Suppressor macrophage treated with lipopolysaccharide for 4 hours (primary cell): Measurements from ENCODE around the gene GALNT18.

Experiments used
- DNase-seq: peaks from one replicate; pipeline ENCODE4 v3.0.0-alpha.2; 2020

The GALNT18 gene

DNA sequence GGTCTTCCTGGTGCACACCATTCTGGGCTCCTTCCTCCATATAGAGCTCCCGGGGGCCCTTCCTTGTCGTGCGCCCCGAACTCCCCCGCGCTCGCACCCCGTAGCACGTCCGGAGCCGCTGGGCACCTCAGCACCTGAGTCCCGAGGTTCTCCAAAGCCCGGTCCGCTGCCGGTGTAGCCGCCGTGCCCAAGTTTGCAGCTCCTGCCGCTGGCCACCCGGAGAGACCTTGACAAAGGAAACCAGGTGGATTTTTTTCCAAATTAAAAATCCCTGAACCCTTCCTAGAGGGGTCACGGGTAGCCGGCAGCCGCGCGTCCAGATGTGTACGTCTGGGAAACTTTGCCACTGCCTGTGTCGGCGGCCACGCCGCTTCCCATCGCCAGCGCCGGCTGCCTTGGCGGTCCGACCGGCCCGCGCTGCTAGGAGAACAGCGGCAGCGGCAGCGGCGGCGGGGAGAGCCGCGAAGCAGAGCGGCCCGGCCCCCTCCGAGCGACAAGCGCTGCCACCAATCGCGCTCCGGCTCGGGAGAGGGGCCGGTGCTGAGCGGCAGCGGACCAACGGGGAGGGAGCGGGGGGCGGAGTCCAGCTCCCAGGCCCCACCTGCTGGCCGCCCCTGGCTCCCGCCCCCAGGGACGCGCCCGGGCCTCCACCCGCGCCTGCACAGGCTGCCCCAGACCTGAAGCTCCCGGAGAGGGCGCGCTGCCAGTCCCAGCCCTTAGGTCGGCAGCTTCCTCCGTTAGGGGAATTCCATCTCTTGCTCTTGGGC, at the start of gene GALNT18:
GALNT18 (minus strand) TSS at position 433 of the 767 bp plus-strand sequence.
- peak; percentile 89 for DNase-seq

DNA sequence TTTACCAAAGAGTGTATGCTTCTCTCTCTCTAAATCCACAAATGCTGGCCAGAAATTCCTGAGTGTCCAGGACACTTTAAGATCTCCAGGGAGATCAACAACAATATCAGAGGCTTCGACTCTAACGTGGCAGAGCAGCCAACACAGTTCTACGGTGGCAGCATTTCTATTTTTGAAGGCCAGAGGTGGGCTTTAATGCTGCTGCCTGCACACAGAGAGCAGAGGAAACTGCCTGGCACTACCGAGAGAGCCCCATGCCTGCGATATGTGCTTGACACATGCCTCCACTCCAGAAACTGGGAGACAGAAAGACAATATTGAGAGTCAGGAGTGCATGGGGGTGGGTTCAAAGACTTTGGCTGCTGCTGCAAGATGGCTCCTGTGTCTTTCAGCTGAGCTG, 48.8 kb upstream of the GALNT18 start:
- DNase-seq, result no peak

- DNase-seq, result no peak
Observed at GRCh38 chr11:11669233-11669846, 47.5 kb upstream of the GALNT18 start.

DNA sequence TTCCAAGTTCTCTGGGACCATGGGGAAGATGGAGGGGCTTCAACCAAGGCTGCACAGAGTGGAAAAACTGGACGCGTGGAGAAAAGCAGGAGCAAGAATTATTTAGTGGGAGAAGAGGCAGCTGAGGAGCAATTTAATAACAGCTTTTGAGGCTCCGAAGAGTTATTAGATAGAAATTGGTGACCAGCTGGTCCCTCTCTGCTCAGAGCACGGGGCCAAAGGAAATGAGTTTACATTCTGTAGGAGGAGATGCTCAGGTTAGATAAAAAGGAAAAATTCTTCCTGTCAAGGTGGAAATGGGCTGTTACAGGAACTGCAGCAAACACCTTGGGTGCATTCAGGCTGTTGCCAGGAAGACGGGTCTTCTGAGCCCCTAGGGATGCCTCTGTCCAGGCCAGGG, 47.0 kb upstream of the GALNT18 start:
- DNase-seq, result no peak

DNA sequence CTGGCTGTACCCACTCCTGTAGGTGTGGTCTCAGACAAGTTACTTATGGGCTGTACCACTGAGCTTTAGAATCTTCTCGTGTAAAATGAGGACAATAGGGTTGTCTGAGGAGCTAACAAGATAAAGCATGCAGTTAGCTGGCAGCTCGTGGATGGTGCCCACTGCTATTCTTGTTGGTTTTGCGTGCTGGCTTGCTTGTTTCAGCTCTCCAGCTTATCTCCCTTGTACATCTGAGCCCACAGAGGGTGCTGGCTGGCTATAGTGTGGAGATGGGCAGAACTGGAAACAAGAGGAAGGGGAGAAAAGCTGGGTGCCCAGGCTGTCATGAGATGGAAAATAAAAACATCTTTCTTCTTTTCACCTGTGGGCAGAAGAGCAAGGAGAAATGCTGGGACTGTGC, 46.5 kb upstream of the GALNT18 start:
- no peak for DNase-seq

DNA sequence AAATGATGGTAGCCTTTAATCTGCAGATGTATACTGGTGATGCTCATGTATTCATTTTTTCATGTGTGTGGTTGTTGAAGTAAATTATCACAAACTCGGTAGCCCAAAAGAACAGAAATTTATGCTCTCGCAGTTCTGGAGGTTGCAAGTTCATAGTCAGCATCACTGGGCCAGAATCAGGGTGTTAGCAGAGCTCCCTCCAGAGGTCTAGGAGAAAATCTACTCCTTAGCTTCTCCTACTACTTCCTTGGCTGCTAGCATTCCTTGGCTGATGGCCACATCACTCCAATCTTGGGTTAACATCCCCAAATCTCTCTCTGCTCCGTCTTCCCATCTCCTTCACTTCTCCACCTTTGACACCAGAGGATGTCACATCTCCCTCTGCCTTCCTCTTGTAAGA, 45.3 kb upstream of the GALNT18 start:
- DNase-seq, result no peak

DNA sequence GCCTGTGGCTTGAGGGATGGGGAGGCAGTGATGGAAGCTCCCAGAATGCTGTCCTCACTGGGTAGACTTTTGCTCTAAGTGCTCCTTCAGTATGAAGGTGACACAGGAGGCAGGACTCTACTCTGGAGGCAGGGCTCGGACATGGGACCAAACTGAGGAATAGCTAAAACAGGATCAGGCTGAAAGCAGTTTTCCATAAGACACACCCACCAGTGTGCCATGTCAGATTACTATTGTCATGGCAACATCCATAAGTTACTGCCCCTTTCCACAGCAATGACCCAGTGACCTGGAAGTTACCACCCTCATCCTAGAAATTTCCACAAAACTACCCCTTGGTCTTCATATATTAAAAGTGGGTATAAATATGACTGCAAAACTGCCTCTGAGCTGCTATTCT, 43.6 kb upstream of the GALNT18 start:
- DNase-seq, result no peak

DNA sequence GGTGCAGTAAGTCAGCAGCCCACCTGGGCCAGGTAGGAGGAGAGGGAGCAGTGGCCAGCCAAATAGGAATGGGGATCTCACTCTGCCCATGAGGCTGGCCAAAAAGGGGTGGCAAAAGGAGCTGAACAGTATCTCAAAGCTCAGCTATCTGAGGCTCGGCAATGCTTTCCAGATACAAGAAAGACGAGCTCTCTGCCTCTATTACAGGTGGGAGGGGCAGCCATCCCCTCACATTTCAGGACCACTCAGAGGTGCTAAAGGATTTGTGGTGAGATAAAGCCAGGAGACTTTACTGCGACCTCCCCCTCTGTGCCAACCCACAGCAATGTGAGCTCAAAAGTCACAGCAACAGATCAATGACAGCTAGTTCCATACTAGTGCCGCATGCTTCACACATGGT, 42.1 kb upstream of the GALNT18 start:
- no peak for DNase-seq

DNA sequence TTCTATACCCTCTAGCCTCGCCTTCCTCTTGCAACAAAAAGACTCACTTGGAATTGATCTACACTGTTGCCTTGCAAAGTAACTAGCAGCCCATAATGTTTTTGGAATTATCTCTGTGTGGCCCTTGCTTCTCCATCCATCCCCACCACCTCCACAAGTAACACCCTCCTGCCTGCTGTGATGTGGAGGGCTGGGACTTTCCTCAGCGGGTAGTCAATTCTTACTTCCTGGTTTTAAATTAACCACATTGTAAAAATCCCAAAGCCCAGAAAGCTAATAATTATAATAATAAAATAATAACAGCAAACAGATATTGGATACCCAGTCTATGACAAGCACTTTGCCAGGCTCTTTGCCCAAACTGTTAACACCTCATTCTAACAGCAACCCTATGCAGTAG, 40.8 kb upstream of the GALNT18 start:
- DNase-seq, result no peak

DNA sequence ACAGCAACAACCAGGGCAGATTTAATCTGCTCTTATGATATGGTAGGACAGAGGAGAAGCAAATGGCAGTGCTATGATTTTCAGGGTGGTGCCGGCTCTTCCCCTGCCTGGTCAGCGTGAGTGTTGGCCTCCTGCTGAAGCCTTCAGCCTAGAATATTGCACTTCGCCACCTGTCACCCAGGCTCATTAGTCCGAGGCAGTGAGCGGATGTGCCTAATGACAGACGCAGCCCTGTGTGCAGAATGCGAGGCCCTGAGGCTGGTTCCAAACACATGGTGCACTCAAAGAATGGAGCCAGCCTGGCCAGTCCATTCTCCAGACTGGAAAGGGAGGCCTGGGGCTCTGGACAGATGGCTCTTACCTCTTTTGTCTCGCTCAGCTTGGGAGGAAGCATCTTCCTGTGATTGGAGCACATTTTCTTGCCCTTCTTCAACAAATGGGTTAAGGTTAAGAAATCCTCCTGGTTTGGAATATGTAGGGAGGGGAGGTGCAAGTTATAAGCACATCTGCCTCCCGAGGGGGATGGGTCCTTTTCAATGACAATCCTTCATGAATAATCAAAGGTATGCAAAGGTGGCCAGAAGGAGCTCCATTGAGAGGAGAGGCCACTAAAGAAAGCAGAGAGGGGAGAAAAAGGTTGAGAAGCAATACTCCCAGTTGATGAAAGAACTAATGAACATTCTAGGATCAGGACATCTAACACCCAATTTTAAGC, 39.7 kb upstream of the GALNT18 start:
- DNase-seq, result no peak

- no peak for DNase-seq
Observed at GRCh38 chr11:11660363-11660740, 38.5 kb upstream of the GALNT18 start.

DNA sequence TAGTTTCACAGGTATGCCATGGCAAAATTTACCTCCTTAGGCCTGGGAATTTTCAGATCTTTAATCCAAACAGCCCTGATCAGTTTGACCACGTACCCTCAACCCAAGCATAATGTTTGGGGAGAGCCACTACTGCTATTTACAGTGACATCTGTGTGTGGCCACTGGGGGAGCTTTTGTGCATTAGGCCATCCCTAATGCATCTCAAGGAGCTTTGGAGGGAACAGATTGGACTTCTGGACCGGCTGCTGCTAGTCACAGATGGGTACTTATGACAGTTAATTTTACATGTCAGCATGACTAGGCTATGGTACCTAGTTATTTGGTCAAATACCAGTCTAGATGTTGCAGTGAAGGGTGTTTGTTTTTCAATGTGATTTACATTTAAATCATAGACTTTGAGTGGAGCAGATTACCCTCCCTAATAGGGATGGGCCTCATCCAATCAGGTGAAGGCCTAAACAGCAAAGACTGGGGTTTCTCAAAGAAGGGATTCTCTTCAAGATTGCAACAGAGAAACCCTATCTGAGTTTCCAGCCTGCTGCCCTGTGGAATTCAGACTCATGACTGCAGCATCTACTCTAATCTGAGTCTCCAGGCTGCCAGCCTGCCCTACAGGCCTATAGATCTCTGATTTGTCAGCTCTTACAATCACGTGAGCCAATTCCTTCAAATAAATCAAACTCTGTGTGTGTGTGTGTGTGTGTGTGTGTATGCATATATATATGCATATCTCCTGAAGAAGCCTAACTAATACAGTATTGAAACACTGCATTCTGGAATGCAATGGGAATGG, 38.0 kb upstream of the GALNT18 start:
- DNase-seq, result no peak

DNA sequence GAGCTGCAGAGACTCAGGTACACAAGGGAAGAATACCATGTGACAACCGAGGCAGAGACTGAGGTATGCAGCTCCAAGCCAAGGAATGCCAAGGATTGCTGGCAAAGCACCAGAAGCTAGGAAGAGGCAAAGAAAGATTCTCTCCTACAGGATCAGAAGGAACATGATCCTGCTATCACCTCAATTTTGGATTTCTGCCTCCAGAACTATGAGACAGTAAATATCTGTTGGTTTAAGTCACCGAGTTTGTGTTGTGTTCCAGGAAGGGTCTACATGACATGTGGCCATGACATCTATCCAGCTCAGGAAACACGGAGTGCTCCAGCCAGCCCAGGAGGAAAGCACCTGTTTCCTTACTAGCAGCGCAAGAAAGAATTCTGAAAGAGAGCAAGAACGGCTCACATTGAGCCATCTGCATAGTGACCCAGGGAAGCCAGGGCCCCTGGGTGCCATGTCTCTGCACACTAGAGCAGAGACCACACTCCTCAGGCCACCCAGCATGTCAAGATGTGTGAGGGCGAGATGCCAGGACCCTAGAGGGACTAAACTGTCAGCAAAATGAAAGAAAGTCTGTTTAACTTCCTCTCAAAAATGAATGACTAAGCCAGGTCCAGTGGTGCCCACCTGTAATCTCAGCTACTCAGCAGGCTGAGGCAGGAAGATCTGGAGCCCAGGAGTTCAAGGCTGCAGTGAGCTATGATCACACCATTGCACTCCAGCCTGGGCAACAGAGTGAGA, 35.6 kb upstream of the GALNT18 start:
- DNase-seq, result no peak

- no peak for DNase-seq
Observed at GRCh38 chr11:11641581-11641980, 19.8 kb upstream of the GALNT18 start.

DNA sequence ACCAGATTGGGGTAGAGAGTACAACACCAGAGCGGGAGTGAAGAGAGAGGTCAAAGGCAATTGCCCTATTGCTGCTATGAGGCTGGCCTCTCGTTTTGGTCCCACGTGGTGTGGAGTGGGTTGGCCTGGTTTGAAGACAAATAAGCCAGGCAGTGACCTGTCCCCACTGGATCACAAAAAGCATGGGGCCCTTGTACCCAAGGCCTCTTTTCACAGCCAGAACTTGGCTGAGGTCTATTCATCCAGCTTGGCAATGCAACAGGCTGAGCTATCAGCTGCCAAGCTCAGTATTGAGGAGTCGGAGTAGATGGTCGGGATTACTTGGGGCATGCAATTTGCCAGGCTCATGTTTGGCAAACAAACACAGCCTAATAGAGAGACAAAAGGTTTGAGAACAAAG, 19.2 kb upstream of the GALNT18 start:
- DNase-seq, result no peak

GRCh38 chr11:11640152-11640551, 18.3 kb upstream of the GALNT18 start:
- DNase-seq, result no peak

DNA sequence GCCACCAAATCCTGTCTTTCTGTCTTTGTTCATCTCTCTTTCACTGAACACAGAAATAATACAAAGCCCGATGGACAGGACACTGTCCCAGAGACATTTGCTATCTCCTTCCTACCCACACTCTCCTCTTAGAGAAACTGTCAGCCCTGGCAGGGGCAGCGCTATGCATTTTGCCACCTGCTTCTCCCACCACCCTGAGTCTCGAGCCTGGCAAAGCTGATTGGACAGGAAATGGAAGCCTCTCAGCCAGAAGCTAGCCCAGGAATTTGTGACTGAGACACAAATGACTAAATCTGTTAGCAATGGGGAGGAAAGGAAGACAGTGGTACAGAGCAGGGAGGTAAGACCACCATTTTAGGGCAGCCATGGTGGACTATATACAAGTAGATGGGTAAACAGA, 14.9 kb upstream of the GALNT18 start:
- DNase-seq, result no peak

GRCh38 chr11:11635443-11635842, 13.6 kb upstream of the GALNT18 start:
- no peak for DNase-seq

GRCh38 chr11:11629368-11629767, 7.6 kb upstream of the GALNT18 start:
- no peak for DNase-seq

DNA sequence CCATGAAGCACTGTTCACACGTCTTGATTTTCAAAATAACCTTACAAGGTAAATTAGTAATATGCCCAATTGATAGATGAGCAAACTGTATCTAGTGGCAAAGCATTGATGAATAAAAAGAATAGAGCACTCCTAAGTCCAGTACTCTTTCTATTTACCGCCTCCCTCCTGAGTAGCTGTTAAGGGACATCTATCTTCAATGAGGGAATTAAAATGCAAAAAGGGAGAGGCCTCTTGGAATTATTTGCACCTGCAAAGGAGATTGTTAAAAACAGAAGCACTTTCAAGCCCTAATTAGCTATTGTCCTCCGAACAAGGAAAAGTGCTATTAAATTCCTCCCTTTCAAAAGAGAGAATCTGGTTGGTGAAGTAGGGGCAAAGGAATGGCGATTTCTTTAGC, 6.8 kb upstream of the GALNT18 start:
- no peak for DNase-seq

- no peak for DNase-seq
Observed at GRCh38 chr11:11626128-11626527, 4.3 kb upstream of the GALNT18 start.

DNA sequence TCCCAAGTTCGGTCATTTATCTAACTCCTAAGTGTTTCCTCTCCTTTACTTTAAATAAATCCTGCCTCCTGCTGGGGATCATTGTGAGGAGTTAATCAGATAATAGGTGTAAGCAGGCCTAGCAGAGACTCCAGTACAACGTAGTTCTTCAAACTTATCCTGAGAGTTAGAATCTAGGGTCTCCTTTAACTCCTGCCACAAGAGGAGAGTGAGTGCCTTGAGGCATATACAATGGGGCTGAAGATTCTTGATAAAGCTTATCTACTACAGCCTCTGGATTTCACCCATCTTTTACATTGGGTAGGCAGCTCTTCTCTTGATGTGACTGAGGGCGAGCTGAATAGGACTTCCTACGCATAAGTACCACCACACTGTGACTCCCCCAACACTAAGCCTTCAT, 3.1 kb upstream of the GALNT18 start:
- DNase-seq, result no peak

- DNase-seq, result no peak
Observed at GRCh38 chr11:11624204-11624603, 2.4 kb upstream of the GALNT18 start.
